Measurements from ENCODE around the gene NATD1.
A peak's percentile ranks its signal among the peaks of the same experiment; 100 is the strongest.

NATD1 gene

GRCh38 chr17:21280081-21280518 is 26.9 kb upstream of the NATD1 start:
- TF ChIP-seq CTCF (IDR thresholded peaks at IDR 0.05; ENCODE audit: low read depth, low read length, missing control alignments), result peak; percentile 99
- no peak overlapping the region for H3K4me3 ChIP-seq (ENCODE audit: low read depth, low read length)
- in situ Hi-C loops (cut with HindIII; ENCODE audit: low sequenced_read_pairs), result loop anchor here (25.0 kb wide), 1 partner anchor 257 kb away; no protein-coding TSS in a partner anchor
- peak; percentile 53 for DNase-seq (ENCODE audit: low read depth)

GRCh38 chr17:21279582-21279981 is 26.4 kb upstream of the NATD1 start:
- no peak overlapping the region for H3K4me3 ChIP-seq (ENCODE audit: low read depth, low read length)
- in situ Hi-C loops (cut with HindIII; ENCODE audit: low sequenced_read_pairs), result loop anchor here (5.0 to 25.0 kb wide), 2 partner anchors 77 to 258 kb away; no protein-coding TSS in a partner anchor
- no peak for TF ChIP-seq CTCF (IDR thresholded peaks at IDR 0.05; ENCODE audit: low read depth, low read length, missing control alignments)
- no peak for DNase-seq (ENCODE audit: low read depth)

- TF ChIP-seq CTCF (IDR thresholded peaks at IDR 0.05; ENCODE audit: low read depth, low read length, missing control alignments), result no peak
- H3K4me3 ChIP-seq (ENCODE audit: low read depth, low read length), result no peak overlapping the region
- in situ Hi-C loops (cut with HindIII; ENCODE audit: low sequenced_read_pairs), result loop anchor here (5.0 to 25.0 kb wide), 2 partner anchors 77 to 258 kb away; no protein-coding TSS in a partner anchor
- DNase-seq (ENCODE audit: low read depth), result no peak
Measured at GRCh38 chr17:21279198-21279535, 26.0 kb upstream of the NATD1 start.

GRCh38 chr17:21278450-21279197 is 25.4 kb upstream of the NATD1 start:
- no peak for TF ChIP-seq CTCF (IDR thresholded peaks at IDR 0.05; ENCODE audit: low read depth, low read length, missing control alignments)
- in situ Hi-C loops (cut with HindIII; ENCODE audit: low sequenced_read_pairs), result loop anchor here (5.0 to 25.0 kb wide), 2 partner anchors 76 to 259 kb away; no protein-coding TSS in a partner anchor
- H3K4me3 ChIP-seq (ENCODE audit: low read depth, low read length), result no peak overlapping the region
- no peak for DNase-seq (ENCODE audit: low read depth)

GRCh38 chr17:21277332-21277731 is 24.1 kb upstream of the NATD1 start:
- DNase-seq (ENCODE audit: low read depth), result no peak
- no peak for TF ChIP-seq CTCF (IDR thresholded peaks at IDR 0.05; ENCODE audit: low read depth, low read length, missing control alignments)
- H3K4me3 ChIP-seq (ENCODE audit: low read depth, low read length), result no peak overlapping the region
- in situ Hi-C loops (cut with HindIII; ENCODE audit: low sequenced_read_pairs), result loop anchor here (5.0 to 25.0 kb wide), 2 partner anchors 75 to 260 kb away; no protein-coding TSS in a partner anchor

- no peak for DNase-seq (ENCODE audit: low read depth)
- in situ Hi-C loops (cut with HindIII; ENCODE audit: low sequenced_read_pairs), result loop anchor here (5.0 to 25.0 kb wide), 2 partner anchors 74 to 261 kb away; no protein-coding TSS in a partner anchor
- peak overlapping the region; percentile 50 for H3K4me3 ChIP-seq (ENCODE audit: low read depth, low read length)
- no peak for TF ChIP-seq CTCF (IDR thresholded peaks at IDR 0.05; ENCODE audit: low read depth, low read length, missing control alignments)
Measured at GRCh38 chr17:21276264-21276588, 23.0 kb upstream of the NATD1 start.
